HUES6 (cell line): Measurements from ENCODE around the gene ZNF232.
"Not testable (repeated sequence)": the region's sequence is repeated elsewhere in the genome, so short reads cannot be mapped to it uniquely, and the experiment has no call there.

Experiments
- H3K27ac ChIP-seq: 2 replicates; pipeline ENCODE4 v1.7.0; 2013; ENCODE audit warnings: low read depth, mild to moderate bottlenecking, low read length, inconsistent platforms
- H3K27me3 ChIP-seq: 2 replicates; pipeline ENCODE4 v1.6.1; 2013; ENCODE audit warnings: low read length; ENCODE audit not compliant: control insufficient read depth, insufficient read depth
- H3K36me3 ChIP-seq: 2 replicates; pipeline ENCODE4 v1.6.1; 2013; ENCODE audit warnings: low read length; ENCODE audit not compliant: control insufficient read depth, insufficient read depth
- H3K4me1 ChIP-seq: 2 replicates; pipeline ENCODE4 v1.6.1; 2013; ENCODE audit warnings: low read length; ENCODE audit not compliant: control insufficient read depth, insufficient read depth
- H3K4me3 ChIP-seq: 2 replicates; pipeline ENCODE4 v1.5.1; 2013; ENCODE audit warnings: low read depth, low read length
- H3K9ac ChIP-seq: one replicate; pipeline ENCODE4 v1.6.1; 2013; ENCODE audit warnings: mild to moderate bottlenecking, low read length
- H3K9me3 ChIP-seq: 2 replicates; pipeline ENCODE4 v1.6.1; 2013; ENCODE audit warnings: low read depth, low read length; ENCODE audit not compliant: control insufficient read depth, insufficient read depth

The ZNF232 gene

DNA sequence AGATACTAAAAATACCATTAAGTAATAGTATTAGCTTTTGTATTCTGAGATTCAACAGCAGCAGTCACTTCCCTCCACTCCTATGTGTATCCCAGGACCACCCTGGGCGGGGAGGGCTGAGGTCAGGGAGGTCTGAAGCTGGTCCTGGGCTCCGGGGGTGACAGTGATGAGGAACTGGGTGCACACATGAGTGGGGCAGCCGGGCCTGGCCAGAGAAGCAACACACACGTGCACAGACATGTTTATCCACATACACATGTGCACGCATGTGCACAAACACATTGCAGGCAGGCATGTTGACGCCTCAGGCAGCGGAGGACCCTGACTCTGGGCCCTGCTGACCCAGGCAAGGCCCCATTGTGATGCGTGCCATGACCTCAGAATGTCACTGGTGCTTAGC lies 16.7 kb upstream of the ZNF232 start:
- H3K4me1 ChIP-seq, H3K36me3 ChIP-seq, H3K27ac ChIP-seq, H3K27me3 ChIP-seq, H3K9me3 ChIP-seq, H3K9ac ChIP-seq, H3K4me3 ChIP-seq: not testable (repeated sequence)

DNA sequence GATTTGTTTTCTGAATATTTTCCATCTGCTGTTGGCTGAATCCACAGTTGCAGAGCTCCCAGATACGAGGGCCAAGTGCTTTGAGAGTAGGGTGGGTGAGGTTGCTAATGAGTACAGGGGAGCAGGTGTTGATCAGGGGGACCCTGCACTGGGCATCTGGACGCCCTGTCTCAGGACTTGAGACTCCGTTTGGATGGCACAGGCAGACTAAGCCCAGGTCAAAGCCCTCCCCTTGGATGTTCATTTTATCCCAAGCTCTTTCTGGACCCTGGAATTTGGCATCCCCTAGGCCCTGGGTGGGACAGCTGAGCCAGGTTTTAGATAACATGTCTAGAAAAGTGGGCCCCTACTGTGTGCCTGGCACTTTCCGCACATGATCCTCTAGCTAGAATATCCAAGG lies 16.2 kb upstream of the ZNF232 start:
- no peak overlapping the region for H3K9ac ChIP-seq
- no peaks in the 10 kb centered on the region for H3K4me1 ChIP-seq
- no peak overlapping the region for H3K4me3 ChIP-seq
- no peak overlapping the region for H3K27ac ChIP-seq
- H3K27me3 ChIP-seq, result peaks cover 8% of the 10 kb centered on the region
- no peaks in the 10 kb centered on the region for H3K36me3 ChIP-seq
- no peaks in the 10 kb centered on the region for H3K9me3 ChIP-seq

DNA sequence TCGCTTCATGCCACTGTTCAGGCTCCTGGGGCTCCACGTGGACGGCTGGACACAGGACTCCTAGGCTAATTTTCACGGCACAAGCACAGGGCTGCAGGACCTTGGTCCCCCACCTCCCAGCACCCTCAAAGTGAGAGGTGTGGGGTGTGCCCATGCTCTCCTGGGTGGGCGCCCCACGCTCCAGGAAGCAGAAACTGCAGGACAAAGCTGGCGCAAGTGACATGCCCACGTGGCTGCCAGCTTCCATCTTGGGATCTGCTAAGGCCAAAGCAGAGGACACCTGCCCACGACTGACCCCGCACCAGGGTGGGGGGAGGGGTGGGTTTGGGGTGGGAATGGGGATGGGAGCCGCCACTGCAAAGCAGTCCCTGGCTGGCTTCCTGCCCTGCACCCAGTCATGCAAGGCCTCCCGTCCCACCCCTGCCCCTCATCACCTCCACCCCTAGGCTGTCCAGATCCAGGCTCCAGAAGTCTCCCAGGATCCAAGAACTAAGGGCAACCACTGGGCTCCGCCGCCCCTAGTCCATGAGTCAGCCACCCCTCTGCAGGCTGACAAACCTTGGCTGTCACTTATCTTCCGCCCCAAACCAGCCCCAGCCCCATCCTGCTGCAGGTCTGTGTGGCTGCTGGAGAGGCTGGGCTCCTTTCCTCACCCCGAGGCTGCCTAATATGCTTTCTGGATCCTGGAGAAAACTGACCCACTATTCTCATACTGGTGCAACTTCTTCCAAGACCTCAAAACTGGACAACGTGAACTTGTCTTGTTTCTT lies 15.2 kb upstream of the ZNF232 start:
- no peak overlapping the region for H3K9ac ChIP-seq
- H3K27ac ChIP-seq, result no peak overlapping the region
- H3K4me1 ChIP-seq, result no peaks in the 10 kb centered on the region
- peaks cover 18% of the 10 kb centered on the region for H3K27me3 ChIP-seq
- no peaks in the 10 kb centered on the region for H3K9me3 ChIP-seq
- H3K4me3 ChIP-seq, result no peak overlapping the region
- H3K36me3 ChIP-seq, result no peaks in the 10 kb centered on the region

DNA sequence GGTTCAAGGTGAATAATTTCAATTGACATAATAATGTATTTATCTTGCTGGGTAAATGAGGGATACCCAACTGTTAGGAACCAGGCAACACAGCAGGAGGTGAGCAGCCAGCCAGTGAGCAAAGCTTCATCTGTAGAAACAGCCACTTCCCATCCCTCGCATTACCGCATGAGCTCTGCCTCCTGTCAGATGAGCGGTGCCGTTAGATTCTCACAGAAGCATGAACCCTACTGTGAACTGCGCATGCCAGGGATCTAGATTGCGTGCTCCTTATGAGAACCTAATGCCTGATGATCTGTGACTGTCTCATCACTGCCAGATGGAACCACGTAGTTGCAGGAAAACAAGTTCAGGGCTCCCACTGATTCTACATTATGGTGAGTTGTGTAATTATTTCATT lies 13.2 kb upstream of the ZNF232 start:
- not testable (repeated sequence) for H3K9me3 ChIP-seq, H3K4me3 ChIP-seq, H3K27ac ChIP-seq, H3K4me1 ChIP-seq, H3K36me3 ChIP-seq, H3K9ac ChIP-seq
- peaks cover 22% of the 10 kb centered on the region for H3K27me3 ChIP-seq

DNA sequence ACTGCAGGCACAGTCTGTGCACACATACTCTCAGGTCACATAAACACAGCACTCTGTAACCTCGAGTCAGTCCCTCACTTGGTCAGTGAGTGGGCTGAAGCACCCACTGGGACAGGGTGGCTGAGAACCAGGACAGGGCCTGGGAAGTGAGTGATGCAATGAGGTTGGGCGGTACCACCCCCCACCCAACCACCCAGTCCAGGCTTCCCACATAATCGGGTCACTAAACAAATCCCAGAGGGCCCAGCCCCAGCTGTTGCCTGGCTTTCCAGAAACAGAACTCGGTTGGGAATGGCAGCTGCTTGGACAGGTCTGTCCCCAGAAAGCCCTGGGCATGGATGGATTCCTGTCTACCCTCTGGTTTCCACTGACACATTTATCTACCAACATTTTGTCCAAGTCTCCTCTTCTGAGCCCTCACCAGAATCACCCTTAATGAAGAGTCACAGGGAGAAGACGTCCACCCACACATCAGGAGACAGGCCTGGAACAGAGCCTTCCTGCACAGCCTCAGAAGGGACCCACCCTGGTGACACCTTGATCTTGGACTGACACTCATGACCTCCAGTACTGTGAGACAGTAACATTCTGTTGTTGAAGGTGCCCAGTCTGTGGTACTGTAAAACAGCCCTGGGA lies 12.6 kb upstream of the ZNF232 start:
- H3K4me1 ChIP-seq, H3K9ac ChIP-seq, H3K36me3 ChIP-seq, H3K4me3 ChIP-seq, H3K9me3 ChIP-seq, H3K27ac ChIP-seq: not testable (repeated sequence)
- peaks cover 22% of the 10 kb centered on the region for H3K27me3 ChIP-seq

DNA sequence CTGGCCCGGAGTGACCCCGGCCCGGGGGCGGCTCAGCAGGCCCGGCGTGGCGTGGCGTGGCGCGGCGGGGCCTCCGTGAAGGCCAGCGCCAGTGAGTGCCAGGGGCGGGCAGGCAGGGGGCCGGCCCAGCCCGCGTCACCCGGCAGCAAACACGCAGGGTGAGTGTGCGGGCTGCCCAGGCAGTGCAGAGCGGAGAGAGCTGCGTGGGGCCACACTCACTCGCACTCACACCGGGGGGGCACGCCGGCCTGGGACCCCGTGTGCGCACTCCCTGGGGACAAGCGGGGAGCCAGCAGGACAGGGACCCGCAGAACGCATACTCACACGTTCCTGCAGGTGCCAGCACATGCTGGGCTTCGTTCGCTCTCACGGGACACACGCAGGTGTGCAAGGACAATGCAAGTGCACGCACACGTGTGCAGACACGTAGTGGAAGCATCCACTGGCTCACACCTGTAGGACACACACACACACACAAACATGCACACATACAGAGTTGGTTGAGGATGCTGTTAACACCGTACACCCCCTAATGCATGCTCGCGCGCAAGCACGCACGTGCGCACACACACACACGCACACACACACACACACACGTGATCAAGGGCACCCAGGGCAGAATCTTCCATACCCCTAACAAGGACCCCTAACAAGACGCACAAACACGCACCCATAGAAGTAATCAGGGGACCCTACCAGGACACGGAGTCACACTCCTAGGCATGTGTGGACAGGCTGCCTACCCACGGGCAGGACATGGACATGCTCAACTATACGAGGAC lies 11.9 kb upstream of the ZNF232 start:
- H3K27ac ChIP-seq, result no peak overlapping the region
- H3K9ac ChIP-seq, result no peak overlapping the region
- no peaks in the 10 kb centered on the region for H3K9me3 ChIP-seq
- H3K27me3 ChIP-seq, result peaks cover 22% of the 10 kb centered on the region
- H3K4me1 ChIP-seq, result no peaks in the 10 kb centered on the region
- peaks cover 7% of the 10 kb centered on the region; the same call in 1 of the 2 replicates for H3K36me3 ChIP-seq
- peak overlapping the region; percentile 36; the same call in 1 of the 2 replicates for H3K4me3 ChIP-seq

DNA sequence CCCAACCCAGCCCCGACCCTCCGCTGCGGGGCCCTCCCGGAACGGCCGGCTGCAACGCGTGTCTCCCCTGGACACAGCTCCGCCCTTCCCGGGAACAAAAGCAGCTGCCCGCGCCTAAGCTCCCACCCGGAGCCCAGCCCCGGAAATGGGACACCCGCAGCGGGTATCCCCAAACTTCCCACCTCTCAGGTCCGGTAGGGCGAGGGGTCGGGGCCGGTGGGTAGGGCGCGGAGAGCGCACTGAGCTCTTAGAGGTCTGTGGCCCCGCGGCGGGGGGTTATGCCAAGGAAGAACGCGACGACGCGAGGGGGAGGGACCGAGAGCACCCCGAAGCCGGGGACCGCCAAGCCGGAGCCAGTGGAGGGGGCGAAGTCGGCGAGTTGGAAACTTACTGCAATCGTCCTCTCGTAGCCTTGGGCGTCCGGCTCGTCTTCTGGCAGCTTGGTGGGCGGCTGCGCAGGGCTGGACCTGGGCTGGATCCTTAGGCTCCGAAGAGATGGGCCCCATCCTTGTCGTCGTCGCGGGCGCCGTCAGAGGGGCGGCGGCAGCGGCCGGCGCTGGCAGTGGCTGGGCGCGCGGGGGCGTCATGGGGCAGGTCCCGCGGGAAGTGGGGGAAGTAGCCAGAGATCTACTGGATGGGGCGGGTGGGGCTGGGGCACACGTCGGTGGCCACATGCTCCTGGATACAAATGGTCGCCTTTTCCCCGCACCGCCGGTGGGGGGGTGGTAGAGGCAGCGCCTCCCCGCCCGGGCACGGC lies 11.1 kb upstream of the ZNF232 start:
- peak overlapping the region; percentile 58 for H3K9ac ChIP-seq
- H3K27me3 ChIP-seq, result peaks cover 22% of the 10 kb centered on the region
- H3K9me3 ChIP-seq, result no peaks in the 10 kb centered on the region
- H3K36me3 ChIP-seq, result peaks cover 7% of the 10 kb centered on the region; the same call in 1 of the 2 replicates
- peak overlapping the region; percentile 77 for H3K4me3 ChIP-seq
- H3K4me1 ChIP-seq, result no peaks in the 10 kb centered on the region
- no peak overlapping the region for H3K27ac ChIP-seq

DNA sequence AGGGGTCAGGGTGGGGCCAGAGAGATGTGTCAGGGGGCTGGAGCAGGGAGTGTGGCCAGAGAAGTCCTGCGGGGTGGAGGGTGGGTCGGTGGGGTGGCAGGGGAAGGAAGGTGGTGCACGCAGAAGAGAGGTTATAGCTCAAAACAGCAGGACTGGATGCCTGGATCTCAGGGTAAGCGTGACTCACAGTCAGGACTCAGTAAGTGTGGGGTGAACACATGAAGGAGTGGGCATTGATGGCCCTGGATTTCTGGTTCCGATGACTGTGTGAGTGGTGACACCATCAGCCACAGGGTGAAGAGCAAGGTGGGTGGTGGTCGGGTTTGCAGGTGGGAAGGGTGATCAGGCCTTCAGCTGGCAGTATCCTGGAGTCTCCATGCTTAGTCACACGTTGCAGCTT lies 10.4 kb upstream of the ZNF232 start:
- H3K27ac ChIP-seq, H3K9me3 ChIP-seq, H3K36me3 ChIP-seq, H3K4me1 ChIP-seq, H3K9ac ChIP-seq: not testable (repeated sequence)
- Histone ChIP-seq H3K27me3 (peaks cover 22% of the 10 kb centered on the region), H3K4me3 (peak overlapping the region; percentile 77; the same call in 1 of the 2 replicates)

DNA sequence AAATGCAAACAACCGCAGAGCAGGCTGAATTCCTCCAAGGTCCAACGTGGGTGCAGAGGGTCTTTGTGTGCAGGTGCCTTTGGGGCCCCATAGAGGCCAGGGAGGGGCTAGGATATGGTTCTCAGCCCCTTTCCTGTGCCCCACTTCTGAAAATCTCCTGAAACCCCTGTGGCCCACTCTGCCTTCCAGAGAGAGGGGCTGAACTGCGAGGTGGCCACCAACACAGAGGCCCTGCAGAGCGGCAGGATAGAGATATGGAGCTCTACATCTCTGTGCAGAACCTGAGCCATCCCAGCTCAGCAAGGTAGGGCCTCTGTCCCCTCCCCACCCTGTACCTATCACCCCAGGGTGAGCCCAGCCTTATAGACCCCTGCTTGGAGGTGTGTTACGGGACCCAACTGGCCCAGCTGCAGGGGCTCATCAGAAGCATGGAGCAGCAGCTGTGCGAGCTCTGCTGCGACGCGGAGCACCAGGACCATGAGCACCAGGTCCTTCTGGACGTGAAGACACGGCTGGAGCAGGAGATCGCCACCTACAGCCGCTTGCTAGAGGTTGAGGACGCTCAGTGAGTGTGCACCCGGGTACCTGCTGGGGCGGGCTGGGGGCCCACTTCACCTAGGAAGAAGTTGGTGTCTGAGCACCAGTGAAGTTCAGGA lies 9.6 kb upstream of the ZNF232 start:
- Histone ChIP-seq H3K4me1 (no peaks in the 10 kb centered on the region; the same call in 1 of the 2 replicates), H3K27me3 (peaks cover 22% of the 10 kb centered on the region), H3K27ac (no peak overlapping the region), H3K9ac (no peak overlapping the region), H3K4me3 (no peak overlapping the region), H3K9me3 (no peaks in the 10 kb centered on the region), H3K36me3 (peaks cover 7% of the 10 kb centered on the region; the same call in 1 of the 2 replicates)

DNA sequence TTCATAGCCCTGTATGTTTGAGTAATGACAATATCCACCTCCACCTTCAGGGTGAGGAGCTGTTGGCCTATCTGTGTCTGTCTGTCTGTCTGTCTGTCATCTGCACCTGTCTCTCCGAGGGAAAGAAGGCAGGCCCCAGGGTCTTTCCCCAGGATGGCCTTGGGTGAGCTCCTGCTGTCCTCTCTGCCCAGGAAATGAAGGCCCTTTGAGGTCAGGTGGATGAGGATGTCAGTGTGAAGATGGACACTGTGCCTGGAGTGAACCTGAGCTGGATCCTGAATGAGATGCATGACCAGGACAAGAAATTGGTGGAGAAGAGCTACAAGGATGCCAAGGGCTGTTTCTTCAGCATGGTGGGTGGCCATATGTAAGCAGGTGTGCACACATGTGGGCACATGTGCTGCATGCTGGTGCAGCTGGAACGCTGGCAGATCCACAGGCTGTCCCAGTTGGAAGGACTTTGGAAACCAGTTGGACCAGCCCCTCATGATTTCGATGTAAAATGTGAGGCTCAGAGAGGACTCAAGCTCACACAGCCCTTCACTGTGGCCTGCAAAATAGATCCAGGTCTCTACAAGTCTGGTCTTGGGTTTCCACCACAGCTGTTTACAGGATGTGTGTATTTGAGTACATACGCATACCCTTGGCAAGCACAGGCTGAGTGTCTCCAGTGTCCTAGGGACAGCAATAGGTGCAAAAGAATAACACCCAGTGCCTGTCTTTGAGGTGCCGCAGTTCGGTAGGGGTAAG lies 8.9 kb upstream of the ZNF232 start:
- H3K27me3 ChIP-seq, result peaks cover 27% of the 10 kb centered on the region
- H3K4me3 ChIP-seq, result not testable (repeated sequence)

More for the DNA sequence above, 8.9 kb upstream of the ZNF232 start:
- H3K9me3 ChIP-seq, H3K4me1 ChIP-seq, H3K27ac ChIP-seq, H3K36me3 ChIP-seq, H3K9ac ChIP-seq: not testable (repeated sequence)
